ENCODE data around the gene JAG2.

DNA sequence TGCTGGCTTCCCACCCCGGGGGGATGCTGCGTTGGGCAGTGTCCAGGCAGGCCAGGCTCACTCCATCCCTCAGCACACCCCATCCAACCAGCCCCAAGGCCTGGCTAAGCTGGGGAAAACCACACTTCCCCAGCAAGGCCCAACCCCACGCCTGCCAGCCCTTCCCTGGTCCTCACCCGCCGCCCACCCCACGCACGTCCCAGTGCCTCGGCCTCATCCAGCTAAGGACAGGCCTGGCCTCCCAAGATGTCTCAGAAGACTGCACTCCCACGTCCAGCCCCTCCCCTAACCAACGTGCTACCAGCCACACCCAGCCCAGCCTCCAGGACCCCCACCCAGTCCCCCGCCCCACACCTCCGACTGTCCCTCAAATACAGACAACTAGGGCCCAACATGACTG, 9.8 kb downstream of the JAG2 start:
- TF ChIP-seq EZH2phosphoT487 (IDR thresholded peaks at IDR 0.05; ENCODE audit: insufficient read depth, low read depth) = no peak
- no peak for TF ChIP-seq EZH2 (IDR thresholded peaks at IDR 0.05; ENCODE audit: insufficient read depth, poor library complexity, severe bottlenecking)

Data from GM23248 (cell line).